Stimulated activated CD8-positive, alpha-beta memory T cell treated with anti-CD3 and anti-CD28 coated beads, Interleukin-7, amount 100 ng/mL, for 48 hours (primary cell): ENCODE results near the gene ADCY5.
"Not testable (repeated sequence)": the region's sequence is repeated elsewhere in the genome, so short reads cannot be mapped to it uniquely, and the experiment has no call there.

ENCODE experiments used
- DNase-seq, 2 donors: peaks; one replicate each; pipeline ENCODE4 v3.0.0-alpha.2; 2020; ENCODE audit warnings: low read depth in 1 of 2; ENCODE audit errors: extremely low read depth in 1 of 2

ADCY5 gene

DNA sequence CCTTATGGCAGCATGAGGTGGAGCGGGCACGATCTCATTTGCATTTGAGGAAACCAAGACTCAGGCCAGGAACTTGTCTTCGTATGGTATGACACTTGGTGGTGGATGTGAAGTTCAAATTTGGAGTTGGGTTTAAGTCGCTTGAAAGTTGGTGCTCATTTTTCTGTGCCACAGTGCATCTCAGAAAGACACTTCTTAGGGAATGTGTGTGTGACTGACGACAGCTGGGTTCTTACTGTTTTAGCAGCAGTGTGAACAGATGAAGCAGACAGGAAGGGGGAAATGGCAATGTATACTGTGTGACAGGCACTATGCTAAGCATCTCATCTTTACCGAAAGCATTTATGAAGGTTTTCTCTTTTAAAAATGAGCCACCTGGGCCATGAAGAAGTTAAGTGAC lies 171.8 kb downstream of the ADCY5 start:
- DNase-seq = no peak

GRCh38 chr3:123276346-123277006 lies 172.4 kb downstream of the ADCY5 start:
- no peak for DNase-seq

DNA sequence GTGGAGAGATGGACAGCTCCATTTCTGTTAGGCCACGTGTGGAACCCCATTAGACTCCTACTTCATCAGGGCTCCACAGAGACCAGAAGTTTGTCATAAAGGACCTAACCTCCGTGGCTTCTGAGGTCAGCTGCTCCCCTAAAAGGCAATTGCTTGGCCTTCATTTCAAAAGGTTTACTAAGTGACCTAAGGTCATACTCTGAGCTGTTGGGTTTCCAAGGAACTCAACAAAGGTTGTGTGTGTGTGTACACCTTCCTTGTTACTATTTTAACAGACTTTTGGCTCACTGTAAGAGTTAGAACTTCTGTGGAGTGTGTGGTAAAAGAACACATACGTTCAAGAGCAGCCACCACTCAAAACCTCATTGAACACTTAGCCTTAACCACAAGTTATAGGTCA lies 173.2 kb downstream of the ADCY5 start:
- no peak for DNase-seq

GRCh38 chr3:123272547-123272946 lies 176.3 kb downstream of the ADCY5 start:
- no peak for DNase-seq

GRCh38 chr3:123271466-123272159 lies 177.3 kb downstream of the ADCY5 start:
- DNase-seq = no peak

DNA sequence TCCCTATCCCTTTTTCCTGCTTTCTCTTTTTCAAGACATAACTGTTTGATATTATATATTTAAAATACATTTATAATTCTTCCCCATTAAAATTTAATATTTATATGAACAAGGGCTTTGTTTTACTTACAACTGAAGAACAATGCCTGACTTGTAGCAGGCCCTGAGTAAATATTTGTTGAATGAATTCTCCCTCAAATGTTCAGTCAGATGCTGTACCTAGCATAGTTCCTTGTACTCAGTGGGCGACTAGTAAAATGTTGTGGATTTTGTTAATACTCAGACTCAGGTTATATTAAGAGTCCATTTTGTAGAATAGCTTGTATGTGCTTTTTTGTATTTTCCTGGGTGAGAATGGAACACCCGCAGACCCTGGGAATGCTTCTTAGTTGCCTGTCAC lies 178.1 kb downstream of the ADCY5 start:
- no peak for DNase-seq

GRCh38 chr3:123267821-123268220 lies 181.1 kb downstream of the ADCY5 start:
- no peak for DNase-seq

DNA sequence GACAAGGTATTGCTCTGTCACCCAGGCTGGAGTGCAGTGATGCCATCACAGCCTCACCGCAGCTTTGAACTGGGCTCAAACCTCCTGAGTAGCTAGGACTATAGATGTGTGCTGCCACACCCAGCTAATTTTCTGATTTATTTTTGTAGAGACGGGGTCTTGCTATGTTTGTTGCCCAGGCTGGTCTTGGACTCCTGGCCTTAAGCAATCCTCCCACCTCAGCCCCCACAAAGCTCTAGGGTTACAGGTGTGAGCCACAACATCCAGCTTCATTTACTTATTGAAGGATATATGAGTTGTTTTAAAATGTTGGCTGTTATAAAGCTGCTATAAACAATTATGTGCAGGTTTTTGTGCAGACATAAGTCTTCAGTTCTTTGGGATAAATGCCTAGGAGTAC lies 184.9 kb downstream of the ADCY5 start:
- no peak for DNase-seq

- DNase-seq = no peak
Measured at GRCh38 chr3:123262868-123263267, 186.0 kb downstream of the ADCY5 start.

- DNase-seq = no peak
Measured at GRCh38 chr3:123262226-123262625, 186.7 kb downstream of the ADCY5 start.

DNA sequence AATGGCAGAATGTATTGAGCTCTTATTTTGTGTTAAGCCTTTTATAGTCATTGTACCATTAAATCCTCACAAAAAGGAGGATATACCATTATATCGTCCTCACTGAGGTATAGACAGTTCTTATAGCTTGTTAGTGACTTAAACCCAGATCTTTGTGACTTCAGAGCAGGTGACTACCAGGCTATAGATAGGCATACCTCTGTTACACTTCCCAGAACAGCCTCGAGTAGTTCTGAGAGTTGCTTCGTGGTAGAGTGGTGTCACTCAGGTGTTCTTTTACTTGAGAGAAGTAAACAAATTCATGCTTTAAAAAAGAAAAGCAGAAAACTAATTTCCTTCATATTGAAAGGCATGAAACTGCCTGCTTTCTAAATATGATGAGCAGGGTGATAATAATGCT lies 187.2 kb downstream of the ADCY5 start:
- DNase-seq = no peak

- DNase-seq = no peak
Measured at GRCh38 chr3:123258811-123259420, 190.0 kb downstream of the ADCY5 start.

DNA sequence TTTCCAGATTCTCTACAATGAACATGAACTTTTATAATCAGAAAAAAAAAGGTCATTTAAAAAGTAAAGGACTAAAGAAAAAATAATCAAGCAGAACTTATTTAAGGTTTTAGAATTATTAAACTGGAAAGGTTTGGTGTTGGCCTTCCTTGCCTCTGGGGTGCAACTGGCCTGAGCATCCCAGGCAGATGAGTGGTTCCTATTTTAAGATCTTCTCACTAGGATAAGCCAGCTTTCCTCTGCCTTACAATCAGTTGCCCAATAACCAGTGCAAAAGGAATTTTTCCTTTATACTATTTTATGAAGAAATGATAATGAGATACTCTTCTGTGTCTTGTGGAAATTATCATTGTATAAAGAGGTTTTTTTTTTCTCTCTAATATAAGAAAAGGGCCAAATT lies 190.5 kb downstream of the ADCY5 start:
- no peak for DNase-seq

- no peak for DNase-seq
Measured at GRCh38 chr3:123256256-123256655, 192.6 kb downstream of the ADCY5 start.

GRCh38 chr3:123246866-123247265 lies 202.0 kb downstream of the ADCY5 start:
- DNase-seq = no peak

DNA sequence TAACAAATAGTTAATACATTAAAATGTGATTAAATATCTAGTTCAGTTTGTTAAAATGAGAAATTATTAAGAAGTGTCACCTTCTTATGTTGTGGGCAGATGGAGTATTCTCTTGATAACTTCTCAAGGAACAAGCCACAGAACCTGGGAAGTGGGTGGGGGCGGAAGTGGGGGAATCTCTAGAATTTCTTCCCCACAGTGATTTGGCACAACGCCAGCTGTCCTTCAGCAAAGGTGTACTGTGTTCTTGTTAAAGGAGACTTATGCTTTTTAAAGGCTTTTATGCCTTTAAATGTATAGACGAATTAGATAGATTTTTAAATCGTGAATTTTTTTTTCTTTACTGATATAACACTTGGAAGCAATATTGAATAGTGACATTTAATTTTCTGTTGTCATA lies 204.8 kb downstream of the ADCY5 start:
- no peak for DNase-seq

- DNase-seq = no peak
Measured at GRCh38 chr3:123239756-123240155, 209.1 kb downstream of the ADCY5 start.

GRCh38 chr3:123239186-123239585 lies 209.7 kb downstream of the ADCY5 start:
- DNase-seq = not testable (repeated sequence)

- DNase-seq = no peak
Measured at GRCh38 chr3:123236902-123237301, 212.0 kb downstream of the ADCY5 start.
